ENCODE results near the gene AFF2.

The AFF2 gene

GRCh38 chrX:148713981-148714380 is 213.6 kb downstream of the AFF2 start:
- no peaks in the 10 kb centered on the region for H4K20me1 ChIP-seq (ENCODE audit: insufficient read depth, low read length)
- no peaks in the 10 kb centered on the region for H3K36me3 ChIP-seq (replicated peaks; ENCODE audit: insufficient read depth, low read length)
- TF ChIP-seq EZH2 (optimal IDR thresholded peaks at IDR 0.05; ENCODE audit: low read depth, low read length) (no peak), CTCF (IDR thresholded peaks at IDR 0.05; ENCODE audit: low read length) (no peak), EZH2phosphoT487 (IDR thresholded peaks at IDR 0.05; ENCODE audit: low read length) (no peak)
- no peaks in the 10 kb centered on the region for H3K79me2 ChIP-seq (ENCODE audit: low read length)
- H3K4me3 ChIP-seq (ENCODE audit: low read length): no peak overlapping the region
- H3K9me3 ChIP-seq (replicated peaks; ENCODE audit: insufficient read depth, low read length): no peaks in the 10 kb centered on the region
- no peak overlapping the region for H3K9ac ChIP-seq (ENCODE audit: low read length)
- H3K4me2 ChIP-seq (ENCODE audit: low read depth, low read length): no peak overlapping the region
- no peaks in the 10 kb centered on the region for H3K9me2 ChIP-seq (replicated peaks; ENCODE audit: insufficient read depth, low read length)
- no peak overlapping the region for H2AFZ ChIP-seq (ENCODE audit: low read length)
- no peak for DNase-seq
- H3K4me1 ChIP-seq (ENCODE audit: low read length): no peaks in the 10 kb centered on the region
- H3F3A ChIP-seq (ENCODE audit: insufficient read depth, low read length): no peaks in the 10 kb centered on the region
- no peaks in the 10 kb centered on the region for H3K27me3 ChIP-seq (replicated peaks; ENCODE audit: insufficient read depth, low read length)
- no peak overlapping the region for H3K27ac ChIP-seq (ENCODE audit: low read length)

- H3K9me2 ChIP-seq (replicated peaks; ENCODE audit: insufficient read depth, low read length): no peaks in the 10 kb centered on the region
- no peaks in the 10 kb centered on the region for H3K9me3 ChIP-seq (replicated peaks; ENCODE audit: insufficient read depth, low read length)
- H3F3A ChIP-seq (ENCODE audit: insufficient read depth, low read length): no peaks in the 10 kb centered on the region
- H3K4me1 ChIP-seq (ENCODE audit: low read length): no peaks in the 10 kb centered on the region
- no peaks in the 10 kb centered on the region for H3K36me3 ChIP-seq (replicated peaks; ENCODE audit: insufficient read depth, low read length)
- H3K27me3 ChIP-seq (replicated peaks; ENCODE audit: insufficient read depth, low read length): no peaks in the 10 kb centered on the region
- H3K79me2 ChIP-seq (ENCODE audit: low read length): no peaks in the 10 kb centered on the region
- no peak overlapping the region for H3K4me2 ChIP-seq (ENCODE audit: low read depth, low read length)
- TF ChIP-seq EZH2 (optimal IDR thresholded peaks at IDR 0.05; ENCODE audit: low read depth, low read length) (no peak), EZH2phosphoT487 (IDR thresholded peaks at IDR 0.05; ENCODE audit: low read length) (no peak), CTCF (IDR thresholded peaks at IDR 0.05; ENCODE audit: low read length) (no peak)
- no peaks in the 10 kb centered on the region for H4K20me1 ChIP-seq (ENCODE audit: insufficient read depth, low read length)
- no peak for DNase-seq
- no peak overlapping the region for H3K27ac ChIP-seq (ENCODE audit: low read length)
- no peak overlapping the region for H3K4me3 ChIP-seq (ENCODE audit: low read length)
- H3K9ac ChIP-seq (ENCODE audit: low read length): no peak overlapping the region
- H2AFZ ChIP-seq (ENCODE audit: low read length): no peak overlapping the region
These were observed 214.9 kb downstream of the AFF2 start for GRCh38 chrX:148715361-148715760.

GRCh38 chrX:148722966-148723365 is 222.5 kb downstream of the AFF2 start:
- no peaks in the 10 kb centered on the region for H3K9me2 ChIP-seq (replicated peaks; ENCODE audit: insufficient read depth, low read length)
- no peaks in the 10 kb centered on the region for H3K4me1 ChIP-seq (ENCODE audit: low read length)
- H3K9me3 ChIP-seq (replicated peaks; ENCODE audit: insufficient read depth, low read length): no peaks in the 10 kb centered on the region
- no peak overlapping the region for H3K27ac ChIP-seq (ENCODE audit: low read length)
- H3K27me3 ChIP-seq (replicated peaks; ENCODE audit: insufficient read depth, low read length): no peaks in the 10 kb centered on the region
- no peak overlapping the region for H3K4me3 ChIP-seq (ENCODE audit: low read length)
- no peaks in the 10 kb centered on the region for H3K36me3 ChIP-seq (replicated peaks; ENCODE audit: insufficient read depth, low read length)
- no peak for TF ChIP-seq CTCF (IDR thresholded peaks at IDR 0.05; ENCODE audit: low read length)
- no peak overlapping the region for H2AFZ ChIP-seq (ENCODE audit: low read length)
- no peak for DNase-seq
- no peaks in the 10 kb centered on the region for H4K20me1 ChIP-seq (ENCODE audit: insufficient read depth, low read length)
- no peak overlapping the region for H3K4me2 ChIP-seq (ENCODE audit: low read depth, low read length)
- no peak overlapping the region for H3K9ac ChIP-seq (ENCODE audit: low read length)
- no peaks in the 10 kb centered on the region for H3F3A ChIP-seq (ENCODE audit: insufficient read depth, low read length)
- H3K79me2 ChIP-seq (ENCODE audit: low read length): no peaks in the 10 kb centered on the region
